Suppressor macrophage treated with lipopolysaccharide for 4 hours (primary cell): ENCODE results near the gene MED27.

Experiments used
- DNase-seq: peaks from one replicate; pipeline ENCODE4 v3.0.0-alpha.2; 2020

Gene MED27

GRCh38 chr9:132041798-132042197 lies 37.9 kb downstream of the MED27 start:
- no peak for DNase-seq

GRCh38 chr9:132040808-132041207 lies 38.9 kb downstream of the MED27 start:
- DNase-seq: no peak

- no peak for DNase-seq
These were observed 39.4 kb downstream of the MED27 start for GRCh38 chr9:132040246-132040645.

GRCh38 chr9:132039284-132039683 lies 40.4 kb downstream of the MED27 start:
- DNase-seq: no peak

GRCh38 chr9:132037458-132037857 lies 42.2 kb downstream of the MED27 start:
- DNase-seq: no peak

- no peak for DNase-seq
These were observed 43.1 kb downstream of the MED27 start for GRCh38 chr9:132036521-132036920.

- no peak for DNase-seq
These were observed 44.0 kb downstream of the MED27 start for GRCh38 chr9:132035679-132036078.

- no peak for DNase-seq
These were observed 47.3 kb downstream of the MED27 start for GRCh38 chr9:132032238-132032950.

- no peak for DNase-seq
These were observed 48.0 kb downstream of the MED27 start for GRCh38 chr9:132031467-132032237.

GRCh38 chr9:132030626-132031325 lies 48.9 kb downstream of the MED27 start:
- no peak for DNase-seq

- no peak for DNase-seq
These were observed 51.7 kb downstream of the MED27 start for GRCh38 chr9:132027752-132028663.

- no peak for DNase-seq
These were observed 52.6 kb downstream of the MED27 start for GRCh38 chr9:132026932-132027585.

GRCh38 chr9:132025766-132026165 lies 53.9 kb downstream of the MED27 start:
- no peak for DNase-seq

GRCh38 chr9:132024589-132024988 lies 55.1 kb downstream of the MED27 start:
- no peak for DNase-seq

GRCh38 chr9:132023419-132024180 lies 56.1 kb downstream of the MED27 start:
- DNase-seq: no peak

GRCh38 chr9:132020820-132021510 lies 58.7 kb downstream of the MED27 start:
- no peak for DNase-seq

- DNase-seq: no peak
These were observed 59.4 kb downstream of the MED27 start for GRCh38 chr9:132020272-132020671.

- DNase-seq: no peak
These were observed 60.0 kb downstream of the MED27 start for GRCh38 chr9:132019702-132020101.

- DNase-seq: no peak
These were observed 60.7 kb downstream of the MED27 start for GRCh38 chr9:132018957-132019405.

GRCh38 chr9:132016456-132016855 lies 63.2 kb downstream of the MED27 start:
- no peak for DNase-seq

- DNase-seq: no peak
These were observed 63.8 kb downstream of the MED27 start for GRCh38 chr9:132015866-132016265.
